Measurements from ENCODE around the gene CHD9NB.
A peak's percentile ranks its signal among the peaks of the same experiment; 100 is the strongest.

CHD9NB gene

DNA sequence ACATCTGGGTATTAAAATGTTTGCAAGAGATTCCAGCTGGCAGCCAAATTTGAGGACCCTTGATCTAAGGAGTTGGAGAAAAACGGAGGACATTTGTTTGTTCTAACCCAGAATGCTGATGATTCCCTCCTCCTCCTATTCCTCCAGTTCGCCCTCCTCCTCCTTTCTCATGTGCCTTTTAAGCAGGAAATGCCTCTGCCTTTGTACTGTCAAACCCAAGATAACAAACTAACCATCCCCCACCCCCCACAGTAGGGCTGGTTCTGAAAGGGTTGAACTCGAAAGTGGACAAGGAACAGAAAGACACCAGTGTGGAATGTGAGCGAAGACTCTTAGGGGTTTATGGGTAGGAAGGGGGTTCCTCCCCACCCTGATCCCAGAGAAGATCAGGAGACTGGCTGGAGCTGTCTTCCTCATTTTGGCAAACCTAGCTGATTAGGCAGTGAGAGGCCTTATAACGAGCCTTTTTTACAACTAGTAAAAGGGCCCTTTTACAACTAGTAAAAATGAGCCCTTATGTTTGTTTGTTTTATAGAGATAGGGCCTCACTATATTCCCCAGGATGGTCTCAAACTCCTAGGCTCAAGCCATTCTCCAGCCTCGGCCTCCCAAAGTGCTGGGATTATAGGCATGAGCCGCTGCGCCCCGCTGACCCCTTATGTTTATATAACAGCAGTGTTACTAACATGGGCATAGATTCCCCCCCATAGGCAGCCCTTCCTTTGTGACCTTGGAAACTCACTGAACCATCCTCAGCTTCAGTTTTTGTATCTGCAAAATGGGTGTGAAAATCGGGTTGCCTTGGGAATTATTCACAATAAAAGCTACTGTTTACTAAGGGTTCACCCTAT lies 3.1 kb upstream of the CHD9NB start (continued):
- TF ChIP-seq, protein P1, sequence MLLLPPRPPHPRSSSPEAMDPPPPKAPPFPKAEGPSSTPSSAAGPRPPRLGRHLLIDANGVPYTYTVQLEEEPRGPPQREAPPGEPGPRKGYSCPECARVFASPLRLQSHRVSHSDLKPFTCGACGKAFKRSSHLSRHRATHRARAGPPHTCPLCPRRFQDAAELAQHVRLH (tag by site-specific recombination; IDR thresholded peaks at IDR 0.05) = 0 out of 2 replicates have a peak, but pooled peaks have one; percentile 8
- TF ChIP-seq ZNF324 (tag by site-specific recombination; IDR thresholded peaks at IDR 0.05) = no peak
- no peak for TF ChIP-seq WT1 (tag by site-specific recombination; IDR thresholded peaks at IDR 0.05)
- 0 out of 2 replicates have a peak, but pooled peaks have one; percentile 9 for TF ChIP-seq IKZF3 (tag by site-specific recombination; IDR thresholded peaks at IDR 0.05)
- no peak for TF ChIP-seq ZNF16 (tag by site-specific recombination; IDR thresholded peaks at IDR 0.05; ENCODE audit: low read depth)
- TF ChIP-seq, protein P2, sequence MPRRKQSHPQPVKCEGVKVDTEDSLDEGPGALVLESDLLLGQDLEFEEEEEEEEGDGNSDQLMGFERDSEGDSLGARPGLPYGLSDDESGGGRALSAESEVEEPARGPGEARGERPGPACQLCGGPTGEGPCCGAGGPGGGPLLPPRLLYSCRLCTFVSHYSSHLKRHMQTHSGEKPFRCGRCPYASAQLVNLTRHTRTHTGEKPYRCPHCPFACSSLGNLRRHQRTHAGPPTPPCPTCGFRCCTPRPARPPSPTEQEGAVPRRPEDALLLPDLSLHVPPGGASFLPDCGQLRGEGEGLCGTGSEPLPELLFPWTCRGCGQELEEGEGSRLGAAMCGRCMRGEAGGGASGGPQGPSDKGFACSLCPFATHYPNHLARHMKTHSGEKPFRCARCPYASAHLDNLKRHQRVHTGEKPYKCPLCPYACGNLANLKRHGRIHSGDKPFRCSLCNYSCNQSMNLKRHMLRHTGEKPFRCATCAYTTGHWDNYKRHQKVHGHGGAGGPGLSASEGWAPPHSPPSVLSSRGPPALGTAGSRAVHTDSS (tag by site-specific recombination; IDR thresholded peaks at IDR 0.05) = no peak
- TF ChIP-seq ZNF174 (tag by site-specific recombination; IDR thresholded peaks at IDR 0.05) = no peak
- no peak for TF ChIP-seq ZNF366 (tag by site-specific recombination; conservative IDR thresholded peaks at IDR 0.05)
- no peak for TF ChIP-seq GLI4 (tag by site-specific recombination; IDR thresholded peaks at IDR 0.05)
- TF ChIP-seq ZNF140 (tag by site-specific recombination; IDR thresholded peaks at IDR 0.05) = no peak
- TF ChIP-seq, protein P3, sequence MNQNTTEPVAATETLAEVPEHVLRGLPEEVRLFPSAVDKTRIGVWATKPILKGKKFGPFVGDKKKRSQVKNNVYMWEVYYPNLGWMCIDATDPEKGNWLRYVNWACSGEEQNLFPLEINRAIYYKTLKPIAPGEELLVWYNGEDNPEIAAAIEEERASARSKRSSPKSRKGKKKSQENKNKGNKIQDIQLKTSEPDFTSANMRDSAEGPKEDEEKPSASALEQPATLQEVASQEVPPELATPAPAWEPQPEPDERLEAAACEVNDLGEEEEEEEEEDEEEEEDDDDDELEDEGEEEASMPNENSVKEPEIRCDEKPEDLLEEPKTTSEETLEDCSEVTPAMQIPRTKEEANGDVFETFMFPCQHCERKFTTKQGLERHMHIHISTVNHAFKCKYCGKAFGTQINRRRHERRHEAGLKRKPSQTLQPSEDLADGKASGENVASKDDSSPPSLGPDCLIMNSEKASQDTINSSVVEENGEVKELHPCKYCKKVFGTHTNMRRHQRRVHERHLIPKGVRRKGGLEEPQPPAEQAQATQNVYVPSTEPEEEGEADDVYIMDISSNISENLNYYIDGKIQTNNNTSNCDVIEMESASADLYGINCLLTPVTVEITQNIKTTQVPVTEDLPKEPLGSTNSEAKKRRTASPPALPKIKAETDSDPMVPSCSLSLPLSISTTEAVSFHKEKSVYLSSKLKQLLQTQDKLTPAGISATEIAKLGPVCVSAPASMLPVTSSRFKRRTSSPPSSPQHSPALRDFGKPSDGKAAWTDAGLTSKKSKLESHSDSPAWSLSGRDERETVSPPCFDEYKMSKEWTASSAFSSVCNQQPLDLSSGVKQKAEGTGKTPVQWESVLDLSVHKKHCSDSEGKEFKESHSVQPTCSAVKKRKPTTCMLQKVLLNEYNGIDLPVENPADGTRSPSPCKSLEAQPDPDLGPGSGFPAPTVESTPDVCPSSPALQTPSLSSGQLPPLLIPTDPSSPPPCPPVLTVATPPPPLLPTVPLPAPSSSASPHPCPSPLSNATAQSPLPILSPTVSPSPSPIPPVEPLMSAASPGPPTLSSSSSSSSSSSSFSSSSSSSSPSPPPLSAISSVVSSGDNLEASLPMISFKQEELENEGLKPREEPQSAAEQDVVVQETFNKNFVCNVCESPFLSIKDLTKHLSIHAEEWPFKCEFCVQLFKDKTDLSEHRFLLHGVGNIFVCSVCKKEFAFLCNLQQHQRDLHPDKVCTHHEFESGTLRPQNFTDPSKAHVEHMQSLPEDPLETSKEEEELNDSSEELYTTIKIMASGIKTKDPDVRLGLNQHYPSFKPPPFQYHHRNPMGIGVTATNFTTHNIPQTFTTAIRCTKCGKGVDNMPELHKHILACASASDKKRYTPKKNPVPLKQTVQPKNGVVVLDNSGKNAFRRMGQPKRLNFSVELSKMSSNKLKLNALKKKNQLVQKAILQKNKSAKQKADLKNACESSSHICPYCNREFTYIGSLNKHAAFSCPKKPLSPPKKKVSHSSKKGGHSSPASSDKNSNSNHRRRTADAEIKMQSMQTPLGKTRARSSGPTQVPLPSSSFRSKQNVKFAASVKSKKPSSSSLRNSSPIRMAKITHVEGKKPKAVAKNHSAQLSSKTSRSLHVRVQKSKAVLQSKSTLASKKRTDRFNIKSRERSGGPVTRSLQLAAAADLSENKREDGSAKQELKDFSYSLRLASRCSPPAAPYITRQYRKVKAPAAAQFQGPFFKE (tag by site-specific recombination; IDR thresholded peaks at IDR 0.05; ENCODE audit: borderline replicate concordance) = no peak
- peak; percentile 43 for TF ChIP-seq ZIC2 (tag by site-specific recombination; IDR thresholded peaks at IDR 0.05)
- TF ChIP-seq TCF7L2 (IDR thresholded peaks at IDR 0.05; ENCODE audit: borderline replicate concordance, low read depth, low read length) = 0 out of 2 replicates have a peak, but pooled peaks have one; percentile 36
- TF ChIP-seq EGR2 (tag by site-specific recombination; IDR thresholded peaks at IDR 0.05; ENCODE audit: low read depth) = no peak
- TF ChIP-seq ZNF645 (tag by site-specific recombination; IDR thresholded peaks at IDR 0.05) = no peak
- TF ChIP-seq TRIM28 (IDR thresholded peaks at IDR 0.05; ENCODE audit: borderline replicate concordance, low read length) = peak; percentile 52; the same call in 1 of the 2 replicates
- TF ChIP-seq SP2 (tag by site-specific recombination; IDR thresholded peaks at IDR 0.05) = peak; percentile 20; the same call in 1 of the 2 replicates
- TF ChIP-seq ZNF114 (tag by site-specific recombination; IDR thresholded peaks at IDR 0.05) = no peak
- 0 out of 2 replicates have a peak, but pooled peaks have one; percentile 26 for TF ChIP-seq ZNF335 (tag by site-specific recombination; conservative IDR thresholded peaks at IDR 0.05)

Data from HEK293 (cell line).